Colonic mucosa (tissue), 4 donors: ENCODE data around the gene NAA40. TPM values are rescaled to one million over a fixed set of nuclear protein-coding genes. Genes with fewer than 3 reads are reported as not detected.

Experiments used
- DNase-seq: peaks from one replicate; pipeline ENCODE4 v3.0.0-alpha.2; 2020
- H3K27ac ChIP-seq: fragments of 200-600 bp; one replicate; pipeline ENCODE4 v1.8.0; 2021
- H3K27me3 ChIP-seq: fragments of 200-600 bp; one replicate; pipeline ENCODE4 v1.8.0; 2021
- H3K36me3 ChIP-seq: fragments of 200-600 bp; one replicate; pipeline ENCODE4 v1.8.0; 2021
- H3K4me1 ChIP-seq: fragments of 200-600 bp; one replicate; pipeline ENCODE4 v1.8.0; 2021; ENCODE audit warnings: mild to moderate bottlenecking
- H3K4me3 ChIP-seq: fragments of 200-600 bp; one replicate; pipeline ENCODE4 v1.8.0; 2021
- H3K9ac ChIP-seq, 2 donors: one replicate each; pipeline ENCODE4 v1.7.0; 2013; ENCODE audit warnings: control low read depth in 2 of 2, low read depth in 2 of 2, low read length in 2 of 2
- H3K9me3 ChIP-seq: fragments of 200-600 bp; one replicate; pipeline ENCODE4 v1.8.0; 2021
- intact Hi-C: fragments of 100-400 bp; cut with DNase I; formaldehyde crosslinking; loops from one replicate; pipeline ENCODE4 v1.14.1; 2022
- total RNA-seq, 2 donors: library from RNA; stranded (reverse); fragmentation: NEBNext Ultra II Directional in 1 of 2; extraction: Animal tissue kit (Norgen Biotek cat#: 25700) in 1 of 2; gene quantifications; one replicate each; pipeline ENCODE4 v1.2.1, GENCODE V29; 2021
- TF ChIP-seq, protein P1 (sequence below): fragments of 200-600 bp; IDR thresholded peaks from one replicate; pipeline ENCODE4 v1.8.0; 2022; ENCODE audit warnings: antibody characterized with exemption, mild to moderate bottlenecking
- donor health status: healthy.
- donor health status: DM: no; HTN: no; CAD: no.
- donor health status: DM: no; HTN: no; CAD: no.

NAA40 gene
- total RNA-seq, 2 donors from 2014 or later, result 20.5 to 32.9 TPM

DNA sequence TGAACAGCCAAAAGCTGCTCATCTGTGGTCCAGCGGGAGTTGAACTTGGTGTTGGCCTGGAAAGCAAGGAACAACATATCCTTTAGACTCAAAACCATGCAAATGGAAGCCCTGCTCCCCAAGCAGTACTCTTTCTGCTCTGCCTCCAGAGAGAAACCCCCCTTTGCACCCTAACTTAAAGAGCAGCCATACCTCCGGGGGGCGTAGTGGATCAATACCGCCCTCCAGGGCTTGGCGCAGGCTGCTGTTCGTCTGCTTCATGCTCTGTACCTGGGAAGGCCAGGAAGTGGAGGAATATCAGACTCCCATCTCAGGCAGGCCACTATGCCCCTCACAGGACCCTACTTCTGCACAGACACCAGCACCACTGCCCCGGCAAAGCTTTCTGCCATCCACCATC, 26.1 kb upstream of the NAA40 start:
- TF ChIP-seq, protein P1, sequence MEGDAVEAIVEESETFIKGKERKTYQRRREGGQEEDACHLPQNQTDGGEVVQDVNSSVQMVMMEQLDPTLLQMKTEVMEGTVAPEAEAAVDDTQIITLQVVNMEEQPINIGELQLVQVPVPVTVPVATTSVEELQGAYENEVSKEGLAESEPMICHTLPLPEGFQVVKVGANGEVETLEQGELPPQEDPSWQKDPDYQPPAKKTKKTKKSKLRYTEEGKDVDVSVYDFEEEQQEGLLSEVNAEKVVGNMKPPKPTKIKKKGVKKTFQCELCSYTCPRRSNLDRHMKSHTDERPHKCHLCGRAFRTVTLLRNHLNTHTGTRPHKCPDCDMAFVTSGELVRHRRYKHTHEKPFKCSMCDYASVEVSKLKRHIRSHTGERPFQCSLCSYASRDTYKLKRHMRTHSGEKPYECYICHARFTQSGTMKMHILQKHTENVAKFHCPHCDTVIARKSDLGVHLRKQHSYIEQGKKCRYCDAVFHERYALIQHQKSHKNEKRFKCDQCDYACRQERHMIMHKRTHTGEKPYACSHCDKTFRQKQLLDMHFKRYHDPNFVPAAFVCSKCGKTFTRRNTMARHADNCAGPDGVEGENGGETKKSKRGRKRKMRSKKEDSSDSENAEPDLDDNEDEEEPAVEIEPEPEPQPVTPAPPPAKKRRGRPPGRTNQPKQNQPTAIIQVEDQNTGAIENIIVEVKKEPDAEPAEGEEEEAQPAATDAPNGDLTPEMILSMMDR, result no peak
- intact Hi-C loops, result no loop called here
- no peak for DNase-seq
- H3K36me3 ChIP-seq, result peaks cover 14% of the 10 kb centered on the region
- H3K4me3 ChIP-seq, result no peak overlapping the region
- H3K9me3 ChIP-seq, result no peaks in the 10 kb centered on the region
- no peak overlapping the region for H3K9ac ChIP-seq
- peaks cover 9% of the 10 kb centered on the region for H3K4me1 ChIP-seq
- H3K27me3 ChIP-seq, result no peaks in the 10 kb centered on the region
- H3K27ac ChIP-seq, result no peak overlapping the region

GRCh38 chr11:63913866-63914830, 24.7 kb upstream of the NAA40 start:
- Histone ChIP-seq H3K4me1 (peaks cover 24% of the 10 kb centered on the region), H3K9ac (no peak overlapping the region), H3K27ac (no peak overlapping the region), H3K36me3 (peaks cover 2% of the 10 kb centered on the region), H3K9me3 (no peaks in the 10 kb centered on the region), H3K27me3 (no peaks in the 10 kb centered on the region), H3K4me3 (no peak overlapping the region)
- no peak for DNase-seq
- intact Hi-C loops, result no loop called here
- TF ChIP-seq, protein P1, result no peak

- DNase-seq, result no peak
- Histone ChIP-seq H3K27ac (no peak overlapping the region), H3K9me3 (no peaks in the 10 kb centered on the region), H3K4me1 (peaks cover 30% of the 10 kb centered on the region), H3K4me3 (no peak overlapping the region), H3K27me3 (no peaks in the 10 kb centered on the region), H3K36me3 (no peaks in the 10 kb centered on the region), H3K9ac (no peak overlapping the region)
- TF ChIP-seq, protein P1, result no peak
- intact Hi-C loops, result no loop called here
These were observed 23.7 kb upstream of the NAA40 start for GRCh38 chr11:63914896-63915691.

DNA sequence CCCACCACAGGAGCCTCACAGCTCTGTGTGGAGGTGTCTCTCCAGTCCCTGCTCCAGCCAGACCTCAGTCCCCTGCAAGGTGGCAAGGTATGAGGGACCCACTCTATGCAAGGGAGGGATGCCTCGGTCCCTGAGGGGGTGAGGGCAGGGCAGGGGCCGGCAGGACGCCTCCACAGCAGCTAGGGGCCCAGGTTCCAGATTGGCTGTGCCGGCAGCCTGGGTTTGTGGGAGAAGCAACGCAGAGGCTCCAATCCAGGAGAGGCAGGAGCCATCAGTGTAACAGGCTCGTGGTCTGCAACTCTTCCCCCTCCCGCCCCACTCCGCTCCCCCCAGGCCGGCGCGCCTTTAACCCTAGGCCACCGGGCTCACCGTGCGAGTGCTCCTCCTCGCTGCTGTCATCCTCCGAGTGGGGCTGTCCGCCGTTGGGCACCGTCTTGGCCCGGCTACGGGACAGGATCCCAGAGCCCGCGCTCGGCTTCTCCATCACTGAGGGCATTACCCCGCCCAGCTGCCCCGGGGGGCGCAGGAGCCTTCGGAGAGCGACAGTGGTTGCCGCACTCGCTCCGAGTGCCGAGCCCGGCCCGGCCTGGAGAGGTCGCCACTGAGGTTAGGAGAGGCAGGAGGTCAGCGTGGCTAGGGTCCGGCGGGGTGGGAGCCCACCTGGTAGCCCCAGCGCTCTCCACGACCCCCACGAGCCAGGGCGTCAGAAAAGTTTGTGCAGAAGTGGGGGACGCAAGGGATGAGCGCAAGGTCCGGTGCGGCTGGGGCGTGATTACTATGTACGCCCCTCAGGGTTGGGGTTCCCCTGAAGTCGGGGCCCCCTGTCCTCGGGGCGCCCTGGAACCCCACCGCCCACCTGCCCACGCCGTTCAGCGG, 22.6 kb upstream of the NAA40 start:
- peak; percentile 78 for DNase-seq
- H3K4me3 ChIP-seq, result peak overlapping the region; percentile 50
- H3K36me3 ChIP-seq, result no peaks in the 10 kb centered on the region
- TF ChIP-seq, protein P1, result peak; percentile 41
- H3K27ac ChIP-seq, result no peak overlapping the region
- H3K9me3 ChIP-seq, result no peaks in the 10 kb centered on the region
- peak overlapping the region; percentile 34 to 58 for H3K9ac ChIP-seq
- intact Hi-C loops, result no loop called here
- no peaks in the 10 kb centered on the region for H3K27me3 ChIP-seq
- H3K4me1 ChIP-seq, result peaks cover 35% of the 10 kb centered on the region
